SK-N-SH treated with all-trans-retinoic acid at 6 μM for 48 hours (cell line): ENCODE results near the gene PBX4.

Experiments
- ATAC-seq: fragments of 200-7000 bp; cut with Tn5 transposase; 3 replicates; pipeline ENCODE4 v1.9.1; 2020; ENCODE audit warnings: mild to moderate bottlenecking, moderate library complexity
- ARNTL ChIP-seq: fragments of 450-650 bp; formaldehyde crosslinking; IDR thresholded peaks from 2 replicates; pipeline ENCODE4 v1.5.0; 2020; ENCODE audit warnings: low read depth, mild to moderate bottlenecking, moderate library complexity, borderline replicate concordance
- BACH2 ChIP-seq: fragments of 250-450 bp; sonication (Bioruptor Pico); IDR thresholded peaks from 2 replicates; pipeline ENCODE4 v1.9.0; 2021; ENCODE audit warnings: mild to moderate bottlenecking, borderline replicate concordance
- CSDC2 ChIP-seq: fragments of 250-450 bp; sonication (Bioruptor Pico); IDR thresholded peaks from 2 replicates; pipeline ENCODE4 v1.5.0; 2020; ENCODE audit warnings: mild to moderate bottlenecking, moderate library complexity
- ISL1 ChIP-seq: fragments of 250-450 bp; sonication (Bioruptor Pico); IDR thresholded peaks from 2 replicates; pipeline ENCODE4 v2.1.2; 2022; ENCODE audit warnings: mild to moderate bottlenecking, moderate library complexity
- OSR1 ChIP-seq: fragments of 250-450 bp; sonication (Bioruptor Pico); IDR thresholded peaks from 2 replicates; pipeline ENCODE4 v1.8.0; 2022; ENCODE audit warnings: moderate library complexity, mild to moderate bottlenecking, inconsistent platforms
- PPARA ChIP-seq: fragments of 250-450 bp; sonication (Bioruptor Pico); IDR thresholded peaks from 2 replicates; pipeline ENCODE4 v1.5.0; 2020; ENCODE audit warnings: mild to moderate bottlenecking, borderline replicate concordance
- RARB ChIP-seq: fragments of 250-450 bp; sonication (Bioruptor Pico); IDR thresholded peaks from 2 replicates; pipeline ENCODE4 v1.8.0; 2021; ENCODE audit warnings: mild to moderate bottlenecking, moderate library complexity
- TOX ChIP-seq: fragments of 250-450 bp; sonication (Bioruptor Pico); IDR thresholded peaks from 2 replicates; pipeline ENCODE4 v1.8.0; 2021; ENCODE audit warnings: mild to moderate bottlenecking, moderate library complexity, borderline replicate concordance
- ZFP3 ChIP-seq: fragments of 250-450 bp; sonication (Bioruptor Pico); IDR thresholded peaks from 2 replicates; pipeline ENCODE4 v1.5.0; 2020; ENCODE audit warnings: mild to moderate bottlenecking, moderate library complexity
- ZNF70 ChIP-seq: fragments of 450-650 bp; formaldehyde crosslinking; IDR thresholded peaks from 2 replicates; pipeline ENCODE4 v1.5.0; 2020; ENCODE audit warnings: mild to moderate bottlenecking, moderate library complexity
- ZNF8 ChIP-seq: fragments of 450-650 bp; formaldehyde crosslinking; IDR thresholded peaks from 2 replicates; pipeline ENCODE4 v1.5.0; 2020; ENCODE audit warnings: mild to moderate bottlenecking, moderate library complexity
- TF ChIP-seq, protein P1 (sequence below): fragments of 250-450 bp; sonication (Bioruptor Pico); IDR thresholded peaks from 2 replicates; pipeline ENCODE4 v1.8.0; 2020; ENCODE audit warnings: mild to moderate bottlenecking, moderate library complexity, borderline replicate concordance

Gene PBX4

DNA sequence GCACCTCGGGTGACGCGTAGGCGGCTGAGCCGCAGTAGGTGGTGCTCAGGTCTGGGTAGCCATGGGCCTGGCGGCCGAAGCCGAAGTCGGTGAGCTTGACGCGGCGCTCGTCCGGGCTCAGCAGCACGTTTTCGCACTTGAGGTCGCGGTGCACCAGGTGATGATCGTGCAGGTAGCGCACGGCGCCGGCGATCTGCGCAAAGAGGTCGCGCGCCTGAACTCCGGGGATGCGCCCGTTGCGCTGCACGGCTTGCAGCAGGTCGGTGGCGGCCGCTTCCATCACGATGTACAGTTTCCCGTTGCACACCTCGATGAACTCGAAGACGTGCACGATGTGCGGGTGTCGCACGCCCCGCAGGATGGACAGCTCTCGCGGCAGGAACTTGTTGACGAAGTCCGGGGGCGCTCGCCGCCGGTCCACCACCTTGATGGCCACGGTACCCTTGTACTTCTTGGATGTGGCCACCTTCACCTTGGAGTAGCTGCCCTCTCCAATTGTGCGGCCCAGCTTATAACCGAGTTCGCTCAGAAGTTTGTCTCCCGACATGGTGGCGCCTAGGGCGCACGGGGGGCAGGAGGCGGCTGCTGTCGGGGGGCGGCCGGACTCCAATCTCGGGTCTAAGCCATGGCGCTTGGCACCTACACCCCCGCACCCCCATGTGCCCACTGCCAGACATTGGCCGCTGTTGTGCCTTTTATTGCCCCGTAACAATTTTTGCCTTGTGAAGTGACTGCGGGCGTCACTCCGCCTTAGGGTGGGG is 103.4 kb downstream of the PBX4 start, which contains the start of gene TSSK6:
Gene TSSK6, minus strand, starts transcription at position 668 of the 761 bp plus-strand sequence. Its CDS starts 121 bp downstream, at position 547.
- TF ChIP-seq ZNF8 (CRISPR knock-in tag) (no peak), ZNF70 (CRISPR knock-in tag) (no peak), CSDC2 (CRISPR knock-in tag) (no peak), RARB (CRISPR knock-in tag) (no peak), OSR1 (CRISPR knock-in tag) (no peak), ISL1 (CRISPR knock-in tag) (no peak)
- TF ChIP-seq, protein P1, sequence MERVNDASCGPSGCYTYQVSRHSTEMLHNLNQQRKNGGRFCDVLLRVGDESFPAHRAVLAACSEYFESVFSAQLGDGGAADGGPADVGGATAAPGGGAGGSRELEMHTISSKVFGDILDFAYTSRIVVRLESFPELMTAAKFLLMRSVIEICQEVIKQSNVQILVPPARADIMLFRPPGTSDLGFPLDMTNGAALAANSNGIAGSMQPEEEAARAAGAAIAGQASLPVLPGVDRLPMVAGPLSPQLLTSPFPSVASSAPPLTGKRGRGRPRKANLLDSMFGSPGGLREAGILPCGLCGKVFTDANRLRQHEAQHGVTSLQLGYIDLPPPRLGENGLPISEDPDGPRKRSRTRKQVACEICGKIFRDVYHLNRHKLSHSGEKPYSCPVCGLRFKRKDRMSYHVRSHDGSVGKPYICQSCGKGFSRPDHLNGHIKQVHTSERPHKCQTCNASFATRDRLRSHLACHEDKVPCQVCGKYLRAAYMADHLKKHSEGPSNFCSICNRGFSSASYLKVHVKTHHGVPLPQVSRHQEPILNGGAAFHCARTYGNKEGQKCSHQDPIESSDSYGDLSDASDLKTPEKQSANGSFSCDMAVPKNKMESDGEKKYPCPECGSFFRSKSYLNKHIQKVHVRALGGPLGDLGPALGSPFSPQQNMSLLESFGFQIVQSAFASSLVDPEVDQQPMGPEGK (CRISPR knock-in tag), result no peak
- no peak for ATAC-seq

GRCh38 chr19:19514215-19514657 is 104.3 kb downstream of the PBX4 start:
- TF ChIP-seq ISL1 (CRISPR knock-in tag) (no peak), ARNTL (no peak), BACH2 (CRISPR knock-in tag) (no peak)
- TF ChIP-seq, protein P1 (CRISPR knock-in tag), result no peak
- ATAC-seq, result no peak

- no peak for ATAC-seq
- TF ChIP-seq TOX (CRISPR knock-in tag), result no peak
- TF ChIP-seq ZNF70 (CRISPR knock-in tag), result no peak
- no peak for TF ChIP-seq PPARA (CRISPR knock-in tag)
- TF ChIP-seq OSR1 (CRISPR knock-in tag), result no peak
- TF ChIP-seq ARNTL, result no peak
- TF ChIP-seq ZFP3 (CRISPR knock-in tag), result no peak
- TF ChIP-seq ISL1 (CRISPR knock-in tag), result no peak
Observed at GRCh38 chr19:19513682-19514081, 104.8 kb downstream of the PBX4 start.
